KMS-11 (cell line): Measurements from ENCODE around the gene BRCA2.

Source experiments
- H2AFZ ChIP-seq: fragments of 200-600 bp; sonication (generic); 2 replicates; pipeline ENCODE4 v1.6.1; 2016; ENCODE audit warnings: antibody characterized with exemption, mixed run types, low read depth
- H3K27ac ChIP-seq: fragments of 200-600 bp; sonication (generic); 2 replicates; pipeline ENCODE4 v1.6.1; 2016; ENCODE audit warnings: mild to moderate bottlenecking, mixed run types
- H3K27me3 ChIP-seq: fragments of 200-600 bp; sonication (generic); 2 replicates; pipeline ENCODE4 v1.6.1; 2017; ENCODE audit warnings: mild to moderate bottlenecking, low read depth, mixed run types, moderate library complexity; ENCODE audit not compliant: insufficient read depth
- H3K36me3 ChIP-seq: fragments of 200-600 bp; sonication (generic); 2 replicates; pipeline ENCODE4 v1.6.1; 2017; ENCODE audit warnings: mild to moderate bottlenecking, mixed run types; ENCODE audit not compliant: insufficient read depth
- H3K4me1 ChIP-seq: fragments of 200-600 bp; sonication (generic); 2 replicates; pipeline ENCODE4 v1.6.1; 2016; ENCODE audit warnings: mild to moderate bottlenecking, low read depth, mixed run types; ENCODE audit not compliant: poor library complexity, severe bottlenecking
- H3K4me2 ChIP-seq: fragments of 200-600 bp; sonication (generic); 2 replicates; pipeline ENCODE4 v1.7.0; 2016; ENCODE audit warnings: mild to moderate bottlenecking, mixed run types
- H3K4me3 ChIP-seq: fragments of 200-600 bp; sonication (generic); IDR thresholded peaks from 2 replicates; pipeline ENCODE4 v1.6.1; 2017; ENCODE audit warnings: low read depth, low read length, mixed read lengths; ENCODE audit not compliant: insufficient read depth
- H3K79me2 ChIP-seq: fragments of 200-600 bp; sonication (generic); 2 replicates; pipeline ENCODE4 v1.6.1; 2016; ENCODE audit warnings: low read depth, mixed run types; ENCODE audit not compliant: insufficient read depth
- H3K9ac ChIP-seq: fragments of 200-600 bp; sonication (generic); 2 replicates; pipeline ENCODE4 v1.6.1; 2016; ENCODE audit warnings: mild to moderate bottlenecking, mixed run types
- H4K20me1 ChIP-seq: fragments of 200-600 bp; sonication (generic); 2 replicates; pipeline ENCODE4 v1.6.1; 2016; ENCODE audit warnings: mild to moderate bottlenecking, mixed run types; ENCODE audit not compliant: insufficient read depth
- TF ChIP-seq, protein P1 (sequence below): fragments of 200-600 bp; sonication (generic); conservative IDR thresholded peaks from 2 replicates; pipeline ENCODE4 v1.6.1; 2017; ENCODE audit warnings: low read depth, mild to moderate bottlenecking, antibody characterized with exemption, low read length, moderate library complexity, mixed read lengths

The BRCA2 gene

DNA sequence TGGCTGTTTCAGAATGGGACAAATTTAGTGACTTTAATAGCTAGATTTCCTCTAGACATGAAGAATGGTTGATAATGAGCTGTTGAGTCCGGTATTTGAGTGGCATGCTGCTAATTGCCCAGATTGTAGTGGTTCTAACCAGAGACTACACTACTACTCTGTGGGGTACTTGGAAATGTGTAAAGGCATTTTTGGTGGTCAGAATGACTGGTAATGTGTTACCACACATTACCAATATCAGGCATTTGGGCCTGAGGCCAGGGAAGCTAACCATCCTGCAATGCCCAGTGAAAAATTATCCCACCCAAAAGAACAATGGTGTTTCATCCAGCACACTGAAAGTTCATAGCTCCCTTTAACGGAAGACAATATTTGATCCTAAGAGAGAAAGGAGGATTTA, 130.2 kb downstream of the BRCA2 start:
- Histone ChIP-seq H3K4me1 (no peaks in the 10 kb centered on the region), H3K79me2 (no peaks in the 10 kb centered on the region), H3K4me3 (no peak overlapping the region), H4K20me1 (no peaks in the 10 kb centered on the region), H3K27ac (no peak overlapping the region), H3K4me2 (no peak overlapping the region), H3K9ac (no peak overlapping the region), H3K27me3 (no peaks in the 10 kb centered on the region), H3K36me3 (no peaks in the 10 kb centered on the region), H2AFZ (no peak overlapping the region)
- TF ChIP-seq, protein P1, sequence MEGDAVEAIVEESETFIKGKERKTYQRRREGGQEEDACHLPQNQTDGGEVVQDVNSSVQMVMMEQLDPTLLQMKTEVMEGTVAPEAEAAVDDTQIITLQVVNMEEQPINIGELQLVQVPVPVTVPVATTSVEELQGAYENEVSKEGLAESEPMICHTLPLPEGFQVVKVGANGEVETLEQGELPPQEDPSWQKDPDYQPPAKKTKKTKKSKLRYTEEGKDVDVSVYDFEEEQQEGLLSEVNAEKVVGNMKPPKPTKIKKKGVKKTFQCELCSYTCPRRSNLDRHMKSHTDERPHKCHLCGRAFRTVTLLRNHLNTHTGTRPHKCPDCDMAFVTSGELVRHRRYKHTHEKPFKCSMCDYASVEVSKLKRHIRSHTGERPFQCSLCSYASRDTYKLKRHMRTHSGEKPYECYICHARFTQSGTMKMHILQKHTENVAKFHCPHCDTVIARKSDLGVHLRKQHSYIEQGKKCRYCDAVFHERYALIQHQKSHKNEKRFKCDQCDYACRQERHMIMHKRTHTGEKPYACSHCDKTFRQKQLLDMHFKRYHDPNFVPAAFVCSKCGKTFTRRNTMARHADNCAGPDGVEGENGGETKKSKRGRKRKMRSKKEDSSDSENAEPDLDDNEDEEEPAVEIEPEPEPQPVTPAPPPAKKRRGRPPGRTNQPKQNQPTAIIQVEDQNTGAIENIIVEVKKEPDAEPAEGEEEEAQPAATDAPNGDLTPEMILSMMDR: no peak

DNA sequence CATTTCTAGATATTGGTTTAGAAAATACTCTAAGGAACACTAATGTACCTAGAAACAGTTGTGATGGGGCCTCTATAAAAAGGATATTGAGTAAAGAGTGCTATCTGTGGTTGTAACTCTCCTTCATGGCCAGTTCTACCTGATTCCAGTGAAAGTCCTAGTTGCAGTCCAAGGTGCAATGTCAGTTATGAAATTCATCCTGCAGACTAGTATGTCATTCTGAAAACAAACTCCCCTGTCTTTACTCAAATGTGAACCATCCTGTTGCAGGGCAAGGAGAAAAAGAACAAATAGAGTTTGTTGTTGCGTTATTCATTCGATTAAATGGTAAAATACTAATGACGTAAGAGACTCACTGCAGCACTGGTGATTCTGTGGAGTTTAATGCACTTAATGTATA, 130.9 kb downstream of the BRCA2 start:
- Histone ChIP-seq H3K4me1 (no peaks in the 10 kb centered on the region), H3K79me2 (no peaks in the 10 kb centered on the region), H3K27me3 (no peaks in the 10 kb centered on the region), H3K36me3 (no peaks in the 10 kb centered on the region), H3K4me2 (no peak overlapping the region), H2AFZ (no peak overlapping the region), H3K27ac (no peak overlapping the region), H3K9ac (no peak overlapping the region), H3K4me3 (no peak overlapping the region), H4K20me1 (no peaks in the 10 kb centered on the region)
- TF ChIP-seq, protein P1: no peak

DNA sequence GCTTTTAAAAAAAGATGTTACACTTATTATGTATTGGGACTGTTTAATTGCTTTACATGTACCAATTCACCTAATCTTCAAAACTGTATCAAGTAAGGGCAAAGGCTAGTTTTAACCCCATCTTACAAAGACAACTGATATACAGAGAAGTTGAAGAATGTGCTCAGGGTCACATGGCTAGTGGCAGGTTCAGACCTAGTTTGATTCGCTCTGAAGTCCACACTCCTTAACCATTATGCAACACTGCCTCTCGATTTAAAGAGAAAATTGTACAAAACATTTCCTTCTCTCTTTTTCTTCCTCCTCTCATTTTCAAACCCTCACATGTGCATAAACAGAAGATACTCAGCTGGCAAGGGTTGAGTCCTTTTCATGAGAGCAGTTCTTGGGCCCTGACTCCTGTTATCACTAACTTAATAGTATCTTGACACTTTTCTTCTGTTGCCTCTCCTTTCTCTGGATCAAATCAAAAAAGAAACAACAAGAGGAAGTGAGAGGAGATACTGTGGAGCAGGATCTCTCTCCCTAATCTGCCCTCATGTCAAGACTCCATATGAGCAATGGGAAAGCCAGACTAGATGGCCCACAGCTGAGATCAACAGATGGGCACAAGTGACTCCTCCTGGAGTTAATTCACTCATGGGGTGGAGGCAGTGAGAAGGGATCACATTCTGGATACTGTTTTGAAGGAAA, 131.6 kb downstream of the BRCA2 start:
- Histone ChIP-seq H3K27me3 (no peaks in the 10 kb centered on the region), H4K20me1 (no peaks in the 10 kb centered on the region), H3K36me3 (no peaks in the 10 kb centered on the region), H3K9ac (no peak overlapping the region), H3K27ac (no peak overlapping the region), H3K4me2 (no peak overlapping the region), H3K4me3 (no peak overlapping the region), H2AFZ (no peak overlapping the region), H3K4me1 (no peaks in the 10 kb centered on the region), H3K79me2 (no peaks in the 10 kb centered on the region)
- TF ChIP-seq, protein P1: no peak

DNA sequence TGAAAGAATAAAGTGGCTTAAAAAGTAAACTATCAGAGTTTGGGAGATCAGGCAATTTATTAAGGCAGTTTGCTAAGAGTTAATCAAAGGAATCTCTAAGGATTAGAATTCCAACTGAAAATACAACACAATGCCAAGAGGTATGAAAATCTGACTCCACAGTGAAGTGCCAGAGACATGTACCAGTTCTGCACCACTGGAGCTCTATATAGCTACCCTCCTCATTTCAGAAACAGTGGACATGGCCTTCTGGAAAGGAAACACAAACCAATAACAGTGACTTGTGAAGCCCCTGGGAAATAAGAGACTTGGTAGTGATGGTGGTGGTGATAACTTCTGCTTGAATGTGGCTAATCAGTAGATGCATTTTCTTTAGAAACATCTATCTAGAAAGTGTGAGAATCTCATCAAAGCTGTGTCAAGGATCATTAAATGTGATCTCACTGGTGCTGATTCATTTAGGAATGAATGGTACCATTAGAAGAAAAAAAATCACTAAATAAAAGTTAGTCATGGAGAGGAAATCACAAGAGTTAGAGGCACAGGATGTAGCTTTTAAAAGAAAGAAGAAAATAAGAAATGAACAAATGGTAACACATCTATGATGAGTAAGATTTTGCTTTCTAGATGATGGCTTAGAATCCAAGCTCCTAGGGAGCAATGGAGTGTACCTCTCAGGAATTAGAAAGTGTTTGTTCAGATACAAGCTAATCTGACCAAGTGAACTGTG, 132.8 kb downstream of the BRCA2 start:
- no peaks in the 10 kb centered on the region for H3K4me1 ChIP-seq
- H3K27ac ChIP-seq: no peak overlapping the region
- no peaks in the 10 kb centered on the region for H3K27me3 ChIP-seq
- H3K9ac ChIP-seq: no peak overlapping the region
- no peak overlapping the region for H3K4me3 ChIP-seq
- H3K36me3 ChIP-seq: no peaks in the 10 kb centered on the region
- TF ChIP-seq, protein P1: no peak
- H4K20me1 ChIP-seq: no peaks in the 10 kb centered on the region
- H2AFZ ChIP-seq: no peak overlapping the region
- no peaks in the 10 kb centered on the region for H3K79me2 ChIP-seq
- no peak overlapping the region for H3K4me2 ChIP-seq
